H1 (cell line): ENCODE measurements around the gene HOXC5. TPM values are rescaled to one million over a fixed set of nuclear protein-coding genes. Genes with fewer than 3 reads are reported as not detected.

ENCODE experiments used
- CTCF ChIA-PET: fragments of 300-600 bp; sonication (Branson Sonifier 250); formaldehyde crosslinking; loops from one replicate; lab custom pipeline; 2021; ENCODE audit not compliant: partially characterized antibody; lab: Charles Lee
- POLR2A ChIA-PET: fragments of 300-600 bp; sonication (Branson Sonifier 250); formaldehyde crosslinking; loops from one replicate; lab custom pipeline; 2021; ENCODE audit warnings: inconsistent platforms; ENCODE audit not compliant: partially characterized antibody; lab: Charles Lee
- DNase-seq, 2 experiments: peaks; one replicate each; pipeline versions ENCODE4 v3.0.0 to v3.0.0-alpha.2; 2010 to 2022; ENCODE audit warnings: low spot score in 2 of 2, low read depth in 1 of 2, mixed read lengths in 1 of 2
- FAIRE-seq: peaks from 2 replicates; lab custom pipeline; 2011; peaks lifted over from hg19 to GRCh38; lab: Jason Lieb, UNC
- H2AFZ ChIP-seq: 2 replicates; pipeline ENCODE4 v1.8.1; 2012; ENCODE audit warnings: low read length, inconsistent platforms
- H2AK5ac ChIP-seq: 2 replicates; pipeline ENCODE4 v1.6.1; 2013; ENCODE audit warnings: low read depth, low read length
- H2BK120ac ChIP-seq: replicated peaks from 2 replicates; pipeline ENCODE3; 2013; ENCODE audit warnings: low read depth, low read length, inconsistent platforms
- H2BK12ac ChIP-seq: 2 replicates; pipeline ENCODE4 v1.6.1; 2013; ENCODE audit warnings: low read depth, low read length
- H2BK15ac ChIP-seq: 2 replicates; pipeline ENCODE4 v1.6.1; 2013; ENCODE audit warnings: low read length
- H2BK20ac ChIP-seq: 2 replicates; pipeline ENCODE4 v1.6.1; 2013; ENCODE audit warnings: low read length
- H2BK5ac ChIP-seq: 2 replicates; pipeline ENCODE4 v1.6.1; 2013; ENCODE audit warnings: low read depth, low read length
- H3K14ac ChIP-seq: 2 replicates; pipeline ENCODE4 v1.6.1; 2013; ENCODE audit warnings: inconsistent platforms; ENCODE audit not compliant: insufficient read length
- H3K18ac ChIP-seq: 2 replicates; pipeline ENCODE4 v1.6.1; 2013; ENCODE audit warnings: low read length; ENCODE audit errors: extremely low read depth
- H3K23ac ChIP-seq: 2 replicates; pipeline ENCODE4 v1.6.1; 2013; ENCODE audit warnings: inconsistent platforms; ENCODE audit not compliant: insufficient read length
- H3K23me2 ChIP-seq: 2 replicates; pipeline ENCODE4 v1.6.1; 2013; ENCODE audit warnings: low read depth, low read length
- H3K27ac ChIP-seq: 2 replicates; pipeline ENCODE4 v1.6.1; 2011; ENCODE audit warnings: low read depth, low read length, inconsistent platforms
- H3K27me3 ChIP-seq, 4 experiments: replicated peaks in 1 of 4; 1 replicate in 1 of 4; 2 replicates in 3 of 4; pipeline versions ENCODE4 v1.6.1 to v1.8.1; 2011 to 2013; ENCODE audit warnings: low read length in 3 of 4, mild to moderate bottlenecking in 3 of 4, inconsistent platforms in 2 of 4, mixed read lengths in 2 of 4, moderate library complexity in 1 of 4; ENCODE audit not compliant: control insufficient read depth in 3 of 4, insufficient read depth in 3 of 4; ENCODE audit errors: extremely low read depth in 1 of 4
- H3K36me3 ChIP-seq, 4 experiments: 2 replicates each; pipeline versions ENCODE4 v1.6.1 to v1.8.1; 2011 to 2013; ENCODE audit warnings: mild to moderate bottlenecking in 4 of 4, low read length in 3 of 4, moderate library complexity in 2 of 4, control low read depth in 1 of 4, inconsistent platforms in 1 of 4; ENCODE audit not compliant: insufficient read depth in 4 of 4, control insufficient read depth in 2 of 4
- H3K4ac ChIP-seq: replicated peaks from 2 replicates; pipeline ENCODE3; 2013; ENCODE audit warnings: low read length, low read depth, mixed read lengths, inconsistent platforms; ENCODE audit not compliant: insufficient read length
- H3K4me1 ChIP-seq, 4 experiments: replicated peaks in 1 of 4; 1 replicate in 1 of 4; 2 replicates in 3 of 4; pipeline versions ENCODE4 v1.6.1 to v1.8.1; 2011 to 2013; ENCODE audit warnings: low read length in 3 of 4, inconsistent platforms in 2 of 4, mixed read lengths in 1 of 4; ENCODE audit not compliant: insufficient read depth in 4 of 4, control insufficient read depth in 3 of 4
- H3K4me2 ChIP-seq, 2 experiments: 2 replicates each; pipeline versions ENCODE4 v1.6.1 to v1.8.1; 2011 to 2013; ENCODE audit warnings: low read depth in 2 of 2, low read length in 2 of 2, control low read depth in 1 of 2, inconsistent platforms in 1 of 2, mild to moderate bottlenecking in 1 of 2; ENCODE audit not compliant: insufficient read depth in 1 of 2
- H3K4me3 ChIP-seq, 4 experiments: fragments of 200-600, 300-600 bp in 1 of 4; sonication (generic), shearing (Covaris generic), sonication (Bioruptor Twin) in 1 of 4; 2 replicates each; pipeline versions ENCODE4 v1.5.1 to v1.8.1; 2011 to 2016; ENCODE audit warnings: low read length in 4 of 4, low read depth in 3 of 4, control low read depth in 2 of 4, inconsistent platforms in 2 of 4, mild to moderate bottlenecking in 2 of 4, mixed read lengths in 1 of 4, moderate library complexity in 1 of 4; ENCODE audit not compliant: insufficient read depth in 2 of 4; ENCODE audit errors: extremely low read depth in 1 of 4
- H3K56ac ChIP-seq: replicated peaks from 2 replicates; pipeline ENCODE3; 2013; ENCODE audit warnings: low read depth, mild to moderate bottlenecking, mixed read lengths, low read length, inconsistent platforms; ENCODE audit not compliant: insufficient read length
- H3K79me1 ChIP-seq: 2 replicates; pipeline ENCODE4 v1.6.1; 2013; ENCODE audit warnings: low read depth, low read length, control low read depth
- H3K79me2 ChIP-seq, 2 experiments: 2 replicates each; pipeline versions ENCODE4 v1.6.1 to v1.8.1; 2012 to 2013; ENCODE audit warnings: low read length in 2 of 2, mild to moderate bottlenecking in 2 of 2, inconsistent platforms in 1 of 2; ENCODE audit not compliant: insufficient read depth in 2 of 2, control insufficient read depth in 1 of 2
- H3K9ac ChIP-seq, 4 experiments: replicated peaks in 1 of 4; 1 replicate in 1 of 4; 2 replicates in 3 of 4; pipeline versions ENCODE4 v1.6.1 to v1.8.1; 2011 to 2013; ENCODE audit warnings: low read depth in 3 of 4, low read length in 3 of 4, control low read depth in 2 of 4, mild to moderate bottlenecking in 2 of 4, moderate library complexity in 2 of 4, inconsistent platforms in 1 of 4; ENCODE audit errors: extremely low read depth in 1 of 4
- H3K9me3 ChIP-seq, 2 experiments: 2 replicates each; pipeline versions ENCODE4 v1.6.1 to v1.8.1; 2012 to 2013; ENCODE audit warnings: mild to moderate bottlenecking in 2 of 2, moderate library complexity in 2 of 2, control low read depth in 1 of 2, inconsistent platforms in 1 of 2, low read depth in 1 of 2, low read length in 1 of 2, mixed read lengths in 1 of 2; ENCODE audit not compliant: insufficient read depth in 2 of 2
- H4K20me1 ChIP-seq, 2 experiments: replicated peaks in 1 of 2; 2 replicates each; pipeline versions ENCODE3 to v1.8.1; 2011 to 2013; ENCODE audit warnings: inconsistent platforms in 2 of 2, low read length in 2 of 2, mild to moderate bottlenecking in 1 of 2; ENCODE audit not compliant: insufficient read depth in 2 of 2, control insufficient read depth in 1 of 2
- H4K5ac ChIP-seq: 2 replicates; pipeline ENCODE4 v1.6.1; 2013; ENCODE audit warnings: low read length, low read depth, mixed read lengths, inconsistent platforms; ENCODE audit not compliant: insufficient read length
- H4K8ac ChIP-seq: 2 replicates; pipeline ENCODE4 v1.8.0; 2013; ENCODE audit warnings: mild to moderate bottlenecking, moderate library complexity, low read length, inconsistent platforms; ENCODE audit not compliant: insufficient read depth; ENCODE audit errors: extremely low read depth
- H4K91ac ChIP-seq: replicated peaks from 2 replicates; pipeline ENCODE3; 2013; ENCODE audit warnings: low read length, mixed read lengths, inconsistent platforms; ENCODE audit not compliant: insufficient read length
- ASH2L ChIP-seq: fragments of 200-600, 300-600 bp; sonication (generic); IDR thresholded peaks from one replicate; pipeline ENCODE4 v1.7.1; 2017; ENCODE audit warnings: low read length
- CBX5 ChIP-seq: fragments of 300-800, 300-1000 bp; sonication (generic); IDR thresholded peaks from 2 replicates; pipeline ENCODE4 v1.7.1; 2016; ENCODE audit warnings: antibody characterized with exemption, low read length, low read depth
- EZH2 ChIP-seq: fragments of 200-600 bp; sonication (generic); IDR thresholded peaks from 2 replicates; pipeline ENCODE4 v1.7.1; 2012; ENCODE audit warnings: low read depth, mild to moderate bottlenecking, moderate library complexity, low read length, inconsistent platforms; ENCODE audit not compliant: severe bottlenecking
- HDAC2 ChIP-seq, 2 experiments: fragments of 300-600 bp in 1 of 2; sonication (generic) in 1 of 2; IDR thresholded peaks; 2 replicates each; pipeline ENCODE4 v1.6.1; 2011 to 2012; ENCODE audit warnings: low read depth in 2 of 2, low read length in 2 of 2, mild to moderate bottlenecking in 2 of 2, moderate library complexity in 2 of 2, borderline replicate concordance in 1 of 2, inconsistent platforms in 1 of 2
- POLR2AphosphoS5 ChIP-seq: IDR thresholded peaks from 2 replicates; pipeline ENCODE4 v1.6.1; 2011; ENCODE audit warnings: low read depth, low read length
- RNF2 ChIP-seq: fragments of 200-900, 300-1000 bp; sonication (generic); IDR thresholded peaks from 2 replicates; pipeline ENCODE4 v1.7.1; 2016; ENCODE audit warnings: borderline replicate concordance, low read depth, mild to moderate bottlenecking, antibody characterized with exemption, low read length; ENCODE audit not compliant: poor library complexity, severe bottlenecking; ENCODE audit errors: missing control alignments
- SUZ12 ChIP-seq: fragments of 200-600 bp; sonication (generic); IDR thresholded peaks from 2 replicates; pipeline ENCODE4 v1.6.1; 2012; ENCODE audit warnings: mild to moderate bottlenecking, inconsistent platforms, low read length, moderate library complexity, mixed read lengths
- WGBS, 2 experiments: shearing (Covaris generic) in 1 of 2; methylation state at CpG; one replicate each; pipeline versions ENCODE4 v1.1.6 to v1.1.7; 2013 to 2015; ENCODE audit warnings: low lambda C conversion rate in 2 of 2, mixed read lengths in 2 of 2, inconsistent platforms in 1 of 2, low coverage in 1 of 2, missing lambda C conversion rate in 1 of 2; ENCODE audit not compliant: insufficient replicate concordance in 2 of 2, insufficient coverage in 1 of 2, insufficient read length in 1 of 2; ENCODE audit errors: extremely low coverage in 1 of 2, missing lambda C conversion rate in 1 of 2; 5-methylcytosine and 5-hydroxymethylcytosine counted together
- polyA plus RNA-seq, 7 experiments: library from polyadenylated mRNA; depleted of rRNA in 3 of 7; stranded (reverse) in 5 of 7; unstranded in 2 of 7; fragments of >200 nt in 5 of 7; fragments of 200-250 nt in 2 of 7; gene quantifications; 1 replicate in 5 of 7; 2 replicates in 1 of 7; 4 replicates in 1 of 7; pipeline versions ENCODE4 v1.2.1 to v1.2.3, GENCODE V29; 2011 to 2013; ENCODE audit warnings: missing spikeins in 2 of 7, mixed read lengths in 2 of 7
- total RNA-seq: library from RNA; stranded (reverse); fragmentation: NEBNext Ultra II Directional; extraction: Animal tissue kit (Norgen Biotek cat#: 25700); gene quantifications from 2 replicates; pipeline ENCODE4 v1.2.1, GENCODE V29; 2021

Gene HOXC5
- total and polyA plus RNA-seq, 2 of the 8 experiments (the other 6 are each of a cell fraction or from before 2014, with no cell fraction given), result not detected

DNA sequence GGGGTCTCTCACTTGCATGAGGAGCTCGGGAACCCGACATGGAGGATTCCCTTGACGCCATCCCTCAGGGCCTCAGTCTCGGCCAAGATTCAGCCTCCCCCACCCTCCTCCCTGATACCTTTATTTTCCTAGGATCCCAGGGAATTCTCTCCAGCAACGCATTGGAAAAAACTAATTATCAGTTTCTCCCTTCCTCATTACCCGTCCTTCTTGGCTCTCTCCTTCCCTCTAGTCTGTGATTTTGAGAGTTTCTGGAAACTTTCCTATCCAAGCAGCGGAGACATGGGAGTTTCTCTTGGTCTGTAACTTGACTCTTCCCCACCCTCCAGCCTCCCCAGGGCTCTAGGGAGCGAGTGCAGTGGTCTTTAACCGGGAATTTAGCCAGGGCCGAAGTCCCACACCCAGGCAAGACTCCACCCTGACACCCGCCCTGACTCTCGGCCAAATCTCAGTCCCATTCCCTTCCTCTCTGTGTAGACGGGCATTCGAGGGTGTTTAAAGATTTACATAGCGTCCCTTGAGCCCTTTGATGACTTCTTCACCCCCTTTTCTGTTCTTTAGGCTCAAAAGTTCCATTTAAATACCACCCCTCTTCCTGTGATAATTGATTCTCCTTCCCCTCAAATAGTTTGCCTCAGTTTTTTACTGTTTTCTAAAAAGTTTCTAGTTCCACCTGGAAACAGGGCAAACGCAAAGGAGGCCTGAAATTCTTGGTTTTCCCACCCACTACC is 6.7 kb downstream of the HOXC5 start:
- H3K4me3 ChIP-seq, result no peak overlapping the region
- H3K79me1 ChIP-seq, result no peaks in the 10 kb centered on the region
- DNase-seq (no peak), FAIRE-seq (no peak)
- H3K36me3 ChIP-seq, result peaks cover 0 to 2% (median 0%) of the 10 kb centered on the region in 4 experiments; a peak in 1 of 8 replicates
- H2AK5ac ChIP-seq, result no peak overlapping the region
- peaks cover 95 to 100% (median 99%) of the 10 kb centered on the region in 4 experiments for H3K27me3 ChIP-seq
- H2BK20ac ChIP-seq, result no peak overlapping the region
- no peak overlapping the region for H4K8ac ChIP-seq
- no peak overlapping the region for H3K27ac ChIP-seq
- H2BK120ac ChIP-seq, result no peak overlapping the region
- no peak overlapping the region for H3K56ac ChIP-seq
- H3K9me3 ChIP-seq, result no peaks in the 10 kb centered on the region; a peak in 2 of 4 replicates
- no peak overlapping the region for H4K5ac ChIP-seq
- WGBS, 2 experiments, result 19% methylated on average over 16 of the region's 16 CpGs; no CpG with 5 or more reads in 1 of the 2 experiments
- POLR2A ChIA-PET, result interaction anchor here (1.6 kb wide), 1 partner anchor 16 kb away, joined by 3 read pairs; no protein-coding TSS in a partner anchor
- no peak overlapping the region for H2BK12ac ChIP-seq
- H2BK5ac ChIP-seq, result no peak overlapping the region
- H3K18ac ChIP-seq, result no peak overlapping the region
- H3K4me1 ChIP-seq, result no peaks in the 10 kb centered on the region; a peak in 2 of 7 replicates
- H3K79me2 ChIP-seq, result no peaks in the 10 kb centered on the region
- CTCF ChIA-PET, result interaction anchor here (0.8 to 20.0 kb wide), 8 partner anchors 8 to 293 kb away, joined by 3 to 339 read pairs (median 5); partner anchors contain the start of gene SMUG1
- H3K4ac ChIP-seq, result no peak overlapping the region
- TF ChIP-seq RNF2, result peak; percentile 46
- TF ChIP-seq POLR2AphosphoS5, result peak; percentile 32; the same call in 1 of the 2 replicates
- peak; percentile 60; the same call in 1 of the 2 replicates for TF ChIP-seq SUZ12
- TF ChIP-seq EZH2, result peak; percentile 69
- TF ChIP-seq ASH2L, result no peak
- TF ChIP-seq CBX5, result no peak
- no peak for TF ChIP-seq HDAC2 (IDR thresholded peaks at IDR 0.05; ENCODE audit: borderline replicate concordance in 1 of 2, low read depth in 2 of 2, low read length in 2 of 2)
- no peak overlapping the region for H3K9ac ChIP-seq
- H3K4me2 ChIP-seq, result no peak overlapping the region
- no peak overlapping the region for H2BK15ac ChIP-seq
- no peak overlapping the region for H4K91ac ChIP-seq
- no peak overlapping the region for H3K14ac ChIP-seq
- H3K23me2 ChIP-seq, result no peaks in the 10 kb centered on the region
- H2AFZ ChIP-seq, result no peak overlapping the region
- no peak overlapping the region for H3K23ac ChIP-seq
- peaks cover 9 to 20% of the 10 kb centered on the region in 2 experiments for H4K20me1 ChIP-seq
